ENCODE measurements around the gene CEP112. TPM values are rescaled to one million over a fixed set of nuclear protein-coding genes. Genes with fewer than 3 reads are reported as not detected.

Gene CEP112
- total and polyA plus RNA-seq, 3 donors from 2014 or later = 50.2 to 107 (median 78.8) TPM

GRCh38 chr17:66200685-66201092 lies 8.8 kb upstream of the CEP112 start:
- H3K27me3 ChIP-seq = no peaks in the 10 kb centered on the region
- H3K36me3 ChIP-seq (ENCODE audit: low read depth, missing control alignments) = no peaks in the 10 kb centered on the region
- WGBS, 2 donors = 23 to 24% methylated on average over 3 of the region's 3 CpGs
- no peak overlapping the region for H3K4me3 ChIP-seq
- no peaks in the 10 kb centered on the region for H3K9me3 ChIP-seq
- DNase-seq = peak; percentile 63
- no peak overlapping the region for H3K27ac ChIP-seq
- H3K4me1 ChIP-seq = no peaks in the 10 kb centered on the region
- TF ChIP-seq CTCF (IDR thresholded peaks at IDR 0.05) (peak; percentile 37 to 49 (median 44)), POLR2A (IDR thresholded peaks at IDR 0.05) (no peak)
- intact Hi-C loops (cut with DNase I; ENCODE audit: low total_unique reads) = no loop called here

GRCh38 chr17:66198242-66198641 lies 6.3 kb upstream of the CEP112 start:
- H3K9me3 ChIP-seq = no peaks in the 10 kb centered on the region
- no peak overlapping the region for H3K27ac ChIP-seq
- H3K4me1 ChIP-seq = no peaks in the 10 kb centered on the region
- H3K27me3 ChIP-seq = no peaks in the 10 kb centered on the region
- H3K36me3 ChIP-seq (ENCODE audit: low read depth, missing control alignments) = no peaks in the 10 kb centered on the region
- H3K4me3 ChIP-seq = no peak overlapping the region
- intact Hi-C loops (cut with DNase I; ENCODE audit: low total_unique reads) = no loop called here
- TF ChIP-seq POLR2A (IDR thresholded peaks at IDR 0.05) (no peak), CTCF (IDR thresholded peaks at IDR 0.05) (no peak)
- DNase-seq = no peak
- WGBS, 2 donors = 91 to 96% methylated on average over 8 of the region's 8 CpGs

- Histone ChIP-seq H3K4me3 (peak overlapping the region; percentile 72 to 74), H3K36me3 (ENCODE audit: low read depth, missing control alignments) (no peaks in the 10 kb centered on the region), H3K27me3 (no peaks in the 10 kb centered on the region), H3K9me3 (no peaks in the 10 kb centered on the region), H3K27ac (peak overlapping the region in 1 of 2 donors; percentile 79), H3K4me1 (peaks cover 10% of the 10 kb centered on the region)
- intact Hi-C loops (cut with DNase I; ENCODE audit: low total_unique reads) = no loop called here
- no peak for TF ChIP-seq CTCF (IDR thresholded peaks at IDR 0.05)
- no peak for TF ChIP-seq POLR2A (IDR thresholded peaks at IDR 0.05)
- DNase-seq = no peak
- 0 to 3% methylated on average over 8 to 10 of the region's 10 CpGs for WGBS, 2 donors
Measured at GRCh38 chr17:66192378-66192687, 400 bp upstream of the CEP112 start.

- peak overlapping the region; percentile 72 to 74 for H3K4me3 ChIP-seq
- H3K4me1 ChIP-seq = peaks cover 10% of the 10 kb centered on the region
- peak; percentile 39 for DNase-seq
- intact Hi-C loops (cut with DNase I; ENCODE audit: low total_unique reads) = no loop called here
- WGBS, 2 donors = 8 to 16% methylated on average over 14 to 16 of the region's 16 CpGs
- no peaks in the 10 kb centered on the region for H3K27me3 ChIP-seq
- TF ChIP-seq CTCF (IDR thresholded peaks at IDR 0.05) (no peak), POLR2A (IDR thresholded peaks at IDR 0.05) (no peak)
- no peaks in the 10 kb centered on the region for H3K36me3 ChIP-seq (ENCODE audit: low read depth, missing control alignments)
- peak overlapping the region; percentile 67 to 79 for H3K27ac ChIP-seq
- no peaks in the 10 kb centered on the region for H3K9me3 ChIP-seq
Measured at GRCh38 chr17:66190738-66191592, 968 bp downstream of the CEP112 start.

- H3K27me3 ChIP-seq = no peaks in the 10 kb centered on the region
- intact Hi-C loops (cut with DNase I; ENCODE audit: low total_unique reads) = no loop called here
- 96% methylated on average over 2 of the region's 2 CpGs for WGBS, 2 donors
Measured at GRCh38 chr17:66187718-66188117, 4.2 kb downstream of the CEP112 start.

More at GRCh38 chr17:66187718-66188117, 4.2 kb downstream of the CEP112 start:
- Histone ChIP-seq H3K27ac (no peak overlapping the region), H3K36me3 (ENCODE audit: low read depth, missing control alignments) (no peaks in the 10 kb centered on the region), H3K4me1 (peaks cover 10% of the 10 kb centered on the region), H3K4me3 (no peak overlapping the region), H3K9me3 (no peaks in the 10 kb centered on the region)
- no peak for DNase-seq
- TF ChIP-seq CTCF (IDR thresholded peaks at IDR 0.05) (no peak), POLR2A (IDR thresholded peaks at IDR 0.05) (no peak)

Measured in testis (tissue), 3 donors.